Measurements from ENCODE around the gene SPOPL.

The SPOPL gene

GRCh38 chr2:138510319-138510718 is 8.7 kb downstream of the SPOPL start:
- ATAC-seq (ENCODE audit: low read depth): no peak
- Histone ChIP-seq H3K27me3 (ENCODE audit: insufficient read depth, poor library complexity, severe bottlenecking) (no peaks in the 10 kb centered on the region), H3K27ac (ENCODE audit: poor library complexity, severe bottlenecking) (no peak overlapping the region), H3K36me3 (ENCODE audit: low read depth) (0 out of 2 replicates have a peak, but pooled peaks cover 14% of the 10 kb centered on the region), H3K9me3 (ENCODE audit: severe bottlenecking) (no peaks in the 10 kb centered on the region), H3K4me3 (ENCODE audit: severe bottlenecking) (no peak overlapping the region), H3K4me1 (ENCODE audit: insufficient read depth, poor library complexity, severe bottlenecking) (peaks cover 27% of the 10 kb centered on the region)
- TF ChIP-seq CTCF (IDR thresholded peaks at IDR 0.05; ENCODE audit: poor library complexity, severe bottlenecking): no peak
- no peak for DNase-seq (ENCODE audit: low spot score)

GRCh38 chr2:138512672-138513071 is 11.1 kb downstream of the SPOPL start:
- Histone ChIP-seq H3K36me3 (ENCODE audit: low read depth) (0 out of 2 replicates have a peak, but pooled peaks cover 14% of the 10 kb centered on the region), H3K9me3 (ENCODE audit: severe bottlenecking) (no peaks in the 10 kb centered on the region), H3K4me3 (ENCODE audit: severe bottlenecking) (no peak overlapping the region), H3K27me3 (ENCODE audit: insufficient read depth, poor library complexity, severe bottlenecking) (no peaks in the 10 kb centered on the region), H3K27ac (ENCODE audit: poor library complexity, severe bottlenecking) (no peak overlapping the region), H3K4me1 (ENCODE audit: insufficient read depth, poor library complexity, severe bottlenecking) (peaks cover 34% of the 10 kb centered on the region)
- no peak for DNase-seq (ENCODE audit: low spot score)
- TF ChIP-seq CTCF (IDR thresholded peaks at IDR 0.05; ENCODE audit: poor library complexity, severe bottlenecking): no peak
- ATAC-seq (ENCODE audit: low read depth): peak; percentile 70

- no peaks in the 10 kb centered on the region for H3K27me3 ChIP-seq (ENCODE audit: insufficient read depth, poor library complexity, severe bottlenecking)
- H3K9me3 ChIP-seq (ENCODE audit: severe bottlenecking): no peaks in the 10 kb centered on the region
- H3K27ac ChIP-seq (ENCODE audit: poor library complexity, severe bottlenecking): no peak overlapping the region
- no peak for TF ChIP-seq CTCF (IDR thresholded peaks at IDR 0.05; ENCODE audit: poor library complexity, severe bottlenecking)
- H3K4me3 ChIP-seq (ENCODE audit: severe bottlenecking): no peak overlapping the region
- H3K4me1 ChIP-seq (ENCODE audit: insufficient read depth, poor library complexity, severe bottlenecking): peaks cover 34% of the 10 kb centered on the region
- DNase-seq (ENCODE audit: low spot score) (no peak), ATAC-seq (ENCODE audit: low read depth) (no peak)
- 0 out of 2 replicates have a peak, but pooled peaks cover 5% of the 10 kb centered on the region for H3K36me3 ChIP-seq (ENCODE audit: low read depth)
Observed at GRCh38 chr2:138514173-138514572, 12.6 kb downstream of the SPOPL start.

- no peak for DNase-seq (ENCODE audit: low spot score)
Observed at GRCh38 chr2:138515092-138515491, 13.5 kb downstream of the SPOPL start.

More at GRCh38 chr2:138515092-138515491, 13.5 kb downstream of the SPOPL start:
- Histone ChIP-seq H3K4me1 (ENCODE audit: insufficient read depth, poor library complexity, severe bottlenecking) (peaks cover 33% of the 10 kb centered on the region), H3K27me3 (ENCODE audit: insufficient read depth, poor library complexity, severe bottlenecking) (no peaks in the 10 kb centered on the region), H3K9me3 (ENCODE audit: severe bottlenecking) (no peaks in the 10 kb centered on the region), H3K4me3 (ENCODE audit: severe bottlenecking) (no peak overlapping the region), H3K27ac (ENCODE audit: poor library complexity, severe bottlenecking) (no peak overlapping the region), H3K36me3 (ENCODE audit: low read depth) (no peaks in the 10 kb centered on the region)
- ATAC-seq (ENCODE audit: low read depth): 0 out of 3 replicates have a peak, but pooled peaks have one; percentile 31
- no peak for TF ChIP-seq CTCF (IDR thresholded peaks at IDR 0.05; ENCODE audit: poor library complexity, severe bottlenecking)
